ENCODE results near the gene CTU1.

Gene CTU1

GRCh38 chr19:51081476-51081875, 26.7 kb downstream of the CTU1 start:
- DNase-seq, result no peak

- DNase-seq, result no peak
Measured at GRCh38 chr19:51079481-51080110, 28.6 kb downstream of the CTU1 start.

- no peak for DNase-seq
Measured at GRCh38 chr19:51078731-51079130, 29.5 kb downstream of the CTU1 start.

- DNase-seq, result no peak
Measured at GRCh38 chr19:51078104-51078503, 30.1 kb downstream of the CTU1 start.

GRCh38 chr19:51076631-51077213, 31.5 kb downstream of the CTU1 start:
- DNase-seq, result no peak

- no peak for DNase-seq
Measured at GRCh38 chr19:51075998-51076397, 32.2 kb downstream of the CTU1 start.

GRCh38 chr19:51071095-51071405, 37.2 kb downstream of the CTU1 start:
- no peak for DNase-seq

- no peak for DNase-seq
Measured at GRCh38 chr19:51070334-51071094, 37.7 kb downstream of the CTU1 start.

- DNase-seq, result no peak
Measured at GRCh38 chr19:51066393-51067186, 41.6 kb downstream of the CTU1 start.

GRCh38 chr19:51065221-51065960, 42.8 kb downstream of the CTU1 start:
- peak; percentile 11 for DNase-seq

GRCh38 chr19:51064534-51065220, 43.5 kb downstream of the CTU1 start, which contains the start of gene KLK13:
Gene KLK13 (minus strand): TSS chr19:51065092. CDS start chr19:51065067, 25 bp downstream.
- peak; percentile 15 for DNase-seq

- no peak for DNase-seq
Measured at GRCh38 chr19:51063664-51064063, 44.5 kb downstream of the CTU1 start.

- DNase-seq, result no peak
Measured at GRCh38 chr19:51060973-51061372, 47.2 kb downstream of the CTU1 start.

- no peak for DNase-seq
Measured at GRCh38 chr19:51060336-51060735, 47.9 kb downstream of the CTU1 start.

GRCh38 chr19:51059715-51060114, 48.5 kb downstream of the CTU1 start:
- no peak for DNase-seq

- DNase-seq, result no peak
Measured at GRCh38 chr19:51055866-51056265, 52.3 kb downstream of the CTU1 start.

Data from hematopoietic multipotent progenitor cell treated with erythropoietin and hydrocortisone succinate and interleukin-3 and kit ligand, for 4 days (in vitro differentiated cells).